A673 (cell line): Measurements from ENCODE around the gene PDE4B.

Experiments used
- EZH2 ChIP-seq: fragments of 200-600 bp; sonication (generic); IDR thresholded peaks from 2 replicates; pipeline ENCODE4 v1.6.1; 2017; ENCODE audit warnings: borderline replicate concordance, low read depth, mild to moderate bottlenecking, mixed read lengths, antibody characterized with exemption, low read length; ENCODE audit not compliant: poor library complexity, severe bottlenecking
- TF ChIP-seq, protein P1 (sequence below): fragments of 300-800, 200-600 bp; sonication (generic); conservative IDR thresholded peaks from 2 replicates; pipeline ENCODE4 v1.5.1; 2017; ENCODE audit warnings: low read depth, mild to moderate bottlenecking, antibody characterized with exemption, low read length, moderate library complexity, mixed read lengths

GRCh38 chr1:66367369-66367768, 574.7 kb downstream of the PDE4B start:
- TF ChIP-seq, protein P1, sequence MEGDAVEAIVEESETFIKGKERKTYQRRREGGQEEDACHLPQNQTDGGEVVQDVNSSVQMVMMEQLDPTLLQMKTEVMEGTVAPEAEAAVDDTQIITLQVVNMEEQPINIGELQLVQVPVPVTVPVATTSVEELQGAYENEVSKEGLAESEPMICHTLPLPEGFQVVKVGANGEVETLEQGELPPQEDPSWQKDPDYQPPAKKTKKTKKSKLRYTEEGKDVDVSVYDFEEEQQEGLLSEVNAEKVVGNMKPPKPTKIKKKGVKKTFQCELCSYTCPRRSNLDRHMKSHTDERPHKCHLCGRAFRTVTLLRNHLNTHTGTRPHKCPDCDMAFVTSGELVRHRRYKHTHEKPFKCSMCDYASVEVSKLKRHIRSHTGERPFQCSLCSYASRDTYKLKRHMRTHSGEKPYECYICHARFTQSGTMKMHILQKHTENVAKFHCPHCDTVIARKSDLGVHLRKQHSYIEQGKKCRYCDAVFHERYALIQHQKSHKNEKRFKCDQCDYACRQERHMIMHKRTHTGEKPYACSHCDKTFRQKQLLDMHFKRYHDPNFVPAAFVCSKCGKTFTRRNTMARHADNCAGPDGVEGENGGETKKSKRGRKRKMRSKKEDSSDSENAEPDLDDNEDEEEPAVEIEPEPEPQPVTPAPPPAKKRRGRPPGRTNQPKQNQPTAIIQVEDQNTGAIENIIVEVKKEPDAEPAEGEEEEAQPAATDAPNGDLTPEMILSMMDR: no peak
- no peak for TF ChIP-seq EZH2
